Transverse colon (tissue), 4 donors: Measurements from ENCODE around the gene WIPF1. TPM values are rescaled to one million over a fixed set of nuclear protein-coding genes. Genes with fewer than 3 reads are reported as not detected.
A peak's percentile ranks its signal among the peaks of the same experiment; 100 is the strongest.

Source experiments
- DNase-seq: peaks from one replicate; pipeline ENCODE4 v3.0.0-alpha.2; 2019
- H3K27ac ChIP-seq, 4 donors: fragments of 200-600 bp; sonication (generic); 2 replicates each; pipeline ENCODE4 v1.5.1; 2016 to 2018; ENCODE audit warnings: inconsistent platforms in 4 of 4
- H3K27me3 ChIP-seq: fragments of 200-600 bp; sonication (generic); 2 replicates; pipeline ENCODE4 v1.5.1; 2017; ENCODE audit warnings: inconsistent platforms
- H3K36me3 ChIP-seq, 4 donors: fragments of 200-600 bp; sonication (generic); 2 replicates each; pipeline ENCODE4 v1.5.1; 2017 to 2019; ENCODE audit warnings: inconsistent platforms in 4 of 4
- H3K4me1 ChIP-seq, 4 donors: fragments of 200-600 bp; sonication (generic); 2 replicates each; pipeline ENCODE4 v1.5.1; 2017 to 2020; ENCODE audit warnings: inconsistent platforms in 4 of 4
- H3K4me3 ChIP-seq, 4 donors: fragments of 200-600 bp; sonication (generic); 1 replicate in 1 of 4; 2 replicates in 3 of 4; pipeline versions ENCODE4 v1.5.1 to v1.6.1; 2017 to 2019; ENCODE audit warnings: inconsistent platforms in 4 of 4
- H3K9me3 ChIP-seq, 2 donors: fragments of 200-600 bp; sonication (generic); 2 replicates each; pipeline ENCODE4 v1.5.1; 2017 to 2019; ENCODE audit warnings: inconsistent platforms in 2 of 2
- EP300 ChIP-seq: sonication (generic); formaldehyde crosslinking; IDR thresholded peaks from one replicate; pipeline ENCODE4 v1.6.1; 2017; ENCODE audit warnings: antibody characterized with exemption, low read depth
- POLR2A ChIP-seq: fragments of 450-650 bp; IDR thresholded peaks from one replicate; pipeline ENCODE4 v1.6.1; 2016; ENCODE audit warnings: antibody characterized with exemption, mild to moderate bottlenecking, moderate library complexity
- POLR2AphosphoS5 ChIP-seq, 3 donors: sonication (generic); formaldehyde crosslinking; IDR thresholded peaks; one replicate each; pipeline ENCODE4 v1.6.1; 2016; ENCODE audit warnings: antibody characterized with exemption in 3 of 3
- WGBS, 2 donors: methylation state at CpG; one replicate each; pipeline ENCODE4 v1.1.5; 2018; ENCODE audit warnings: low coverage in 1 of 2; 5-methylcytosine and 5-hydroxymethylcytosine counted together
- in situ Hi-C, 4 donors: fragments of 200-750 bp; cut with MboI; loops; one replicate each; pipeline versions ENCODE4 v1.15.0 to v1.15.1; 2017; ENCODE audit warnings: low sequenced_read_pairs in 3 of 4, low pct_ligation_motif_present in 1 of 4, low pct_unique_long_range_greater_than_20kb in 1 of 4
- intact Hi-C: fragments of 100-400 bp; cut with DNase I; formaldehyde crosslinking; loops from one replicate; pipeline ENCODE4 v1.15.1; 2023; ENCODE audit warnings: low total_unique reads
- total RNA-seq, 4 donors: library from RNA; depleted of rRNA; stranded (reverse); fragments of >200 nt; gene quantifications; one replicate each; pipeline ENCODE4 v1.1.0, GENCODE V29; 2016
- TF ChIP-seq, protein P1 (sequence below), 5 experiments: fragments of 200-600 bp in 3 of 5; fragments of 450-650 bp in 2 of 5; sonication (generic) in 3 of 5; IDR thresholded peaks; 1 replicate in 2 of 5; 2 replicates in 3 of 5; pipeline ENCODE4 v1.5.1; 2016 to 2017; ENCODE audit warnings: antibody characterized with exemption in 5 of 5, inconsistent platforms in 3 of 5, mild to moderate bottlenecking in 2 of 5, moderate library complexity in 1 of 5

WIPF1 gene
- total RNA-seq, 4 donors from 2014 or later: 8.5 to 32.6 (median 16.1) TPM

DNA sequence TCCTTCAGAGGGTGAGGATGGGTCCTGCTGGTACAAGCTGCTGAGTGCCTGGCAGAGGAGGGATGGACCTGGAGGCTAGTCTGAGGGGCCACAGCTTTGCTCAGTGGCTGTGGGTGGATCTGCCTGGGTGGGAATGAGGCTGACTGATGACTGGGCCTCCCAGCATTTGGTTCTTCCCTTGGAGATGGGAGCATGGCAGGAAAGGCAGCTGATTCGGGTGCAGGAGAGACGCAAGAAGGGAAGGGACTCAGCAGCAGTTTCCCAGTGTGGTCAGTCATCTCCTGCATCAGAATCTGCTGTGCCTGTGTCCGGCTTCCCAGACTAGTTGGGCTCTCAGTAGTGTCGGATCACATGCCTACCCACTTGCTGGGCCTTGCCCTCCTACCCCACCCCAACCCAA is 7.3 kb downstream of the WIPF1 start:
- in situ Hi-C loops (loop anchor here in 1 of 4 donors (25.0 kb wide), 1 partner anchor 97 kb away; no protein-coding TSS in a partner anchor), intact Hi-C loops (no loop called here)
- H3K36me3 ChIP-seq: no peaks in the 10 kb centered on the region
- DNase-seq: no peak
- no peaks in the 10 kb centered on the region for H3K27me3 ChIP-seq
- H3K9me3 ChIP-seq: no peaks in the 10 kb centered on the region
- peaks cover 6 to 33% (median 10%) of the 10 kb centered on the region in 4 donors for H3K4me1 ChIP-seq
- no peak overlapping the region for H3K4me3 ChIP-seq
- TF ChIP-seq EP300 (no peak), POLR2AphosphoS5 (IDR thresholded peaks at IDR 0.05) (no peak), POLR2A (no peak)
- TF ChIP-seq, protein P1, sequence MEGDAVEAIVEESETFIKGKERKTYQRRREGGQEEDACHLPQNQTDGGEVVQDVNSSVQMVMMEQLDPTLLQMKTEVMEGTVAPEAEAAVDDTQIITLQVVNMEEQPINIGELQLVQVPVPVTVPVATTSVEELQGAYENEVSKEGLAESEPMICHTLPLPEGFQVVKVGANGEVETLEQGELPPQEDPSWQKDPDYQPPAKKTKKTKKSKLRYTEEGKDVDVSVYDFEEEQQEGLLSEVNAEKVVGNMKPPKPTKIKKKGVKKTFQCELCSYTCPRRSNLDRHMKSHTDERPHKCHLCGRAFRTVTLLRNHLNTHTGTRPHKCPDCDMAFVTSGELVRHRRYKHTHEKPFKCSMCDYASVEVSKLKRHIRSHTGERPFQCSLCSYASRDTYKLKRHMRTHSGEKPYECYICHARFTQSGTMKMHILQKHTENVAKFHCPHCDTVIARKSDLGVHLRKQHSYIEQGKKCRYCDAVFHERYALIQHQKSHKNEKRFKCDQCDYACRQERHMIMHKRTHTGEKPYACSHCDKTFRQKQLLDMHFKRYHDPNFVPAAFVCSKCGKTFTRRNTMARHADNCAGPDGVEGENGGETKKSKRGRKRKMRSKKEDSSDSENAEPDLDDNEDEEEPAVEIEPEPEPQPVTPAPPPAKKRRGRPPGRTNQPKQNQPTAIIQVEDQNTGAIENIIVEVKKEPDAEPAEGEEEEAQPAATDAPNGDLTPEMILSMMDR (IDR thresholded peaks at IDR 0.05): no peak
- 85 to 100% methylated on average over 1 to 4 of the region's 4 CpGs for WGBS, 2 donors
- H3K27ac ChIP-seq: peak overlapping the region in 1 of 4 donors; percentile 45

DNA sequence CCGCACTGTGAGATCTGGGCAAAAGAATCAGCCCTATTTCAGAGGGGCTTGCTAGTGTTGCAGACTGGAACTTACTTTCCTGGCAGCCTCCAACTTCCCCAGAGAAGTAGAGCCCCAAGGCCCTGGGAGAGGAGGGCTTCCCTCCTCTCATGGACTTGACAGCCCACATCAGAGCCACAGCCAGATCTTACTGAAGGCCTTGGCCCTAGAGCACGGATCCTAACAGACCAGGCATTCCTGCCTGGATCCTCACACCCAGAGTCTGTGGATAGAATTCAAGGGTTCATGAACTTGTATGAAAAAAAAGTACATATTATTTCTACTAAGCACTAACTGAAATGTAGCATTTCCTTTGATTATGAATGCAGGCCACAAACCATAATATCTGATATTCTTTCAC is 8.3 kb downstream of the WIPF1 start:
- H3K4me1 ChIP-seq: peaks cover 6 to 40% (median 10%) of the 10 kb centered on the region in 4 donors
- in situ Hi-C loops (loop anchor here in 1 of 4 donors (25.0 kb wide), 1 partner anchor 98 kb away; no protein-coding TSS in a partner anchor), intact Hi-C loops (no loop called here)
- no peaks in the 10 kb centered on the region for H3K9me3 ChIP-seq
- TF ChIP-seq POLR2A: no peak
- TF ChIP-seq EP300: no peak
- TF ChIP-seq POLR2AphosphoS5 (IDR thresholded peaks at IDR 0.05): no peak
- TF ChIP-seq, protein P1 (IDR thresholded peaks at IDR 0.05): no peak
- no peaks in the 10 kb centered on the region for H3K27me3 ChIP-seq
- no peak overlapping the region for H3K4me3 ChIP-seq
- H3K36me3 ChIP-seq: no peaks in the 10 kb centered on the region
- 60 to 84% methylated on average over 1 to 2 of the region's 2 CpGs for WGBS, 2 donors
- DNase-seq: no peak
- peak overlapping the region in 1 of 4 donors; percentile 4 for H3K27ac ChIP-seq

DNA sequence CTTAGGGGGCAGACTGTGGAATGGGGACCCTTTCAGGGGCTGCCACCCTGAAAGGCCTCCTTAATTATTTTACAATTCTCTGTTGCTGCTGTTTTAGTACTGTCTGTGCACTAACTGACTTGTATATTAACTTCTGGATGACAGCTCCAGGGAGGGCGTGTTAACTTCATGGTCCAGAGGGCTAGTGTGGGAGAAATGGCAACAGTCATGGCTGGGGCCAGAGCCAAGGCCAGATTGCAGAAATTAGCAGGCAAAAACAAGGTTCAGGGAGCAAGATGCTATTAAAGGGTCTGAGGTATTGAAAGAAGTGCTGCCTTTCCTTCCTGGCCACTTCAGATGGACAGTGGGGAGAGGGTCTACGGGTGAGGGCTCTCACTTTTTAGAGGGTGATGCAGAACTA is 9.1 kb downstream of the WIPF1 start:
- Histone ChIP-seq H3K27ac (peak overlapping the region in 1 of 4 donors; percentile 4), H3K9me3 (no peaks in the 10 kb centered on the region), H3K4me3 (no peak overlapping the region), H3K4me1 (peaks cover 3 to 32% (median 7%) of the 10 kb centered on the region in 4 donors), H3K27me3 (no peaks in the 10 kb centered on the region), H3K36me3 (peaks cover 0 to 5% (median 0%) of the 10 kb centered on the region in 4 donors)
- no peak for DNase-seq
- WGBS, 2 donors: 75% methylated on average over 2 of the region's 2 CpGs; no CpG with 5 or more reads in 1 of the 2 donors
- TF ChIP-seq, protein P1 (IDR thresholded peaks at IDR 0.05): no peak
- TF ChIP-seq POLR2A: no peak
- TF ChIP-seq POLR2AphosphoS5 (IDR thresholded peaks at IDR 0.05): no peak
- TF ChIP-seq EP300: no peak
- intact Hi-C loops: no loop called here
- in situ Hi-C loops: loop anchor here in 1 of 4 donors (25.0 kb wide), 1 partner anchor 99 kb away; no protein-coding TSS in a partner anchor

DNA sequence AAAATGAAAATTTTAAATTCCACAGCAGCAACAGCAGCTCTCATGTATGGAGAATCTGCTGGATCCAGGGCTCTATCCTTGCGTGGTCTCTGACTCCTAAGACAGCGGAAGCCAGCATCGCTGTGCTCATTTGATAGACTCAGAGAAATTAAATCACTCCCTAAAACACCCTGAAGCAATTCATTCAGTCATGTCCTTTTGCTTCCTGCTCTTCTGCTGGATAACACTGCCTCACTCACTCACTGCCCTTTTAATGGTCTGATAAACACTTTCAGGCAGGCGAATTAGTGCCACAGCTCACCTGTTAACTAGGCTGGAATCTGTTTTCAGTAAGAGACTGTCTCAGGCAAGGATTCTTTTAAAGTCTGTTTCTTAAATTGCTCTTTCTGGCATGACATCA is 10.0 kb downstream of the WIPF1 start:
- DNase-seq: no peak
- intact Hi-C loops: no loop called here
- Histone ChIP-seq H3K27ac (no peak overlapping the region), H3K4me1 (peaks cover 0 to 31% (median 5%) of the 10 kb centered on the region in 4 donors), H3K4me3 (no peak overlapping the region), H3K36me3 (peaks cover 0 to 5% (median 0%) of the 10 kb centered on the region in 4 donors), H3K27me3 (no peaks in the 10 kb centered on the region), H3K9me3 (no peaks in the 10 kb centered on the region)
- TF ChIP-seq EP300 (no peak), POLR2A (no peak), POLR2AphosphoS5 (IDR thresholded peaks at IDR 0.05) (no peak)
- TF ChIP-seq, protein P1 (IDR thresholded peaks at IDR 0.05): no peak
- WGBS, 2 donors: 89 to 100% methylated on average over 2 to 4 of the region's 4 CpGs
- in situ Hi-C loops: loop anchor here in 1 of 4 donors (25.0 kb wide), 1 partner anchor 100 kb away; no protein-coding TSS in a partner anchor
